NT2/D1 (cell line): ENCODE measurements around the gene COL26A1.
A peak's percentile ranks its signal among the peaks of the same experiment; 100 is the strongest.

Experiments
- DNase-seq: peaks from one replicate; pipeline ENCODE4 v3.0.0-alpha.2; 2011; ENCODE audit warnings: low read depth, low spot score
- H3K27me3 ChIP-seq: 2 replicates; pipeline ENCODE4 v1.6.0; 2011; ENCODE audit warnings: mild to moderate bottlenecking; ENCODE audit not compliant: insufficient read length, insufficient read depth
- H3K36me3 ChIP-seq: 2 replicates; pipeline ENCODE4 v1.6.1; 2011; ENCODE audit warnings: mild to moderate bottlenecking, low read length, mixed read lengths; ENCODE audit not compliant: insufficient read depth, insufficient read length
- H3K4me1 ChIP-seq: 2 replicates; pipeline ENCODE4 v1.5.1; 2011; ENCODE audit not compliant: insufficient read depth, insufficient read length
- H3K4me3 ChIP-seq: 2 replicates; pipeline ENCODE4 v1.5.1; 2011; ENCODE audit warnings: low read depth; ENCODE audit not compliant: insufficient read length
- H3K9ac ChIP-seq: 2 replicates; pipeline ENCODE4 v1.6.0; 2011; ENCODE audit warnings: low read depth; ENCODE audit not compliant: insufficient read length
- H3K9me3 ChIP-seq: 2 replicates; pipeline ENCODE4 v1.5.1; 2011; ENCODE audit warnings: mild to moderate bottlenecking, low read length; ENCODE audit not compliant: insufficient read depth
- SUZ12 ChIP-seq: IDR thresholded peaks from 2 replicates; pipeline ENCODE4 v1.6.1; 2011; ENCODE audit not compliant: insufficient read length, insufficient read depth; ENCODE audit errors: extremely low read depth
- YY1 ChIP-seq: IDR thresholded peaks from 2 replicates; pipeline ENCODE4 v1.6.1; 2011; ENCODE audit not compliant: insufficient read length, insufficient read depth
- ZNF274 ChIP-seq: IDR thresholded peaks from 2 replicates; pipeline ENCODE4 v1.6.1; 2011; ENCODE audit warnings: mild to moderate bottlenecking, low read depth, low read length

COL26A1 gene

DNA sequence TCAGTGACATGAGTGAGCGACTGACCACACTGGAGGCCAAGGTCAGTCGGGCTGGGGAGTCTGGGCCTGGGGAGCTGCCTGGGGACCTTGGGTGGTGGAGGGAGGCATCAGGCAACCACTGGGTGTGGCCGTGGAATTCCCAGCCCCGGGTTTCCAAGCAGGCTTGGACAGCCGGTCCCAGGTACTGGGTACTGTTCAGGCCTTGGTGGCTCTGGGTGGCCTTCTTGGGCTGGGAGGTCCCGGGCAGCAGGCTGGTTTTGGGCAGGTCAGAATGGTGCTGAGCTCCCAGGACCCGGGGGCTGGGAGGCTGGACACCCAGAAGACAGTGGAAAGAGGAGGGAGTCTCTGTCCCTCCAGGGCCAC is 170.4 kb downstream of the COL26A1 start:
- H3K4me1 ChIP-seq: peaks cover 9% of the 10 kb centered on the region
- TF ChIP-seq SUZ12 (no peak), YY1 (no peak), ZNF274 (no peak)
- no peaks in the 10 kb centered on the region for H3K27me3 ChIP-seq
- no peaks in the 10 kb centered on the region for H3K9me3 ChIP-seq
- DNase-seq: no peak
- H3K36me3 ChIP-seq: no peaks in the 10 kb centered on the region
- no peak overlapping the region for H3K9ac ChIP-seq
- no peak overlapping the region for H3K4me3 ChIP-seq

DNA sequence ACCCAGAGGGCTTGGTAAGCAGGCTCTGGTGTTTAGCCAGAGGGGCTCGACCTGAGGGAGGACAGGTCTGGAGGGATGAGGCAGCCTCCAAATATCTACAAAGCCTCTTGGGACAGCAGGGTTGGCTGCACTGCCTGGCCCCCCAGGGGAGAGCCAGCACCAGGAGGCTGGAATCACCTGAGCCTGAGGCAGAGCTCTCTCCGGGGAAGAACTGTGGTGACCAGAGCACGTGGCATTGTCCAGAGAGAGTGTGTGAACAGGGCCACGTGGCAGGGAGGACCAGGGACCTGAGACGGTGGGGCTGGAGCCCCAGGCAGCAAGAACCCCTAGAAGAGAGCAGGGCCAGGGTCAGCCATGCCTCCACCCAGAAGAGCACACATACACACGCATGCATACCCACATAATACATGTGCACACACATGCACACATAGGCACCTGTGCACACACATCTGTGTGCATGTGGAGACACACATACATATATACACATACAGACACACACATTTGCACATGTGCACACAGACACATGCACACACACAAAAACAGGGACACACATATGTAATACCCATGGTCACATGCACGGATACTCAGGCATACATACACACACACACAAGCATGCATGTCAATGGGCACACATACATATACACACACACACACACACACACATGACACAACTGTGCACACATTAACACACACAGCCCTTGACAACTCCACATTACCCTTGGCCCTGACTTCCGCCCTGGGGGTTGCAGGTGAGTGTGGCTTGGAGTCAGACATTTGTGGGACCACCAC is 171.5 kb downstream of the COL26A1 start:
- no peak for DNase-seq
- no peak overlapping the region for H3K9ac ChIP-seq

DNA sequence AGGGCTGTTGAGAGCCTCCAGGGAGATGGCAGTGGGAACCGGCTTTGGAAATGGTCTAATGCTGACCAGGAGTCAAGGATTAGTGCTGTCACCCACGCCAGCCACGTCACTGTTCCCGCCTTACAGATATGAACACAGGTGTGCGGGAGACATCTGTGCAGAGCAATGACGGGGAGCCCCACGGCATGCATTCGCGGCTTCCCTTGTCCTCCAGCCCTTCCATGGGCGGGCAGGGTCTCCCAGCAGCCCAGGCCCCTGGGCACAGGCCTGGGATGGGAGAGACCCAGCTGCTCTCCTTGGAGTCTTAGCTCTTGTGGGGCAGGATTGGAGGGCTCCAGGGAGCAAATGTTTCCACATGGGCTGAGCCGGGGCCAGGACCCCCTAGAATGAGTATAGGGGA is 172.2 kb downstream of the COL26A1 start:
- peak overlapping the region; percentile 21 for H3K9ac ChIP-seq
- no peak overlapping the region for H3K4me3 ChIP-seq
- no peaks in the 10 kb centered on the region for H3K27me3 ChIP-seq
- H3K36me3 ChIP-seq: no peaks in the 10 kb centered on the region
- DNase-seq: no peak
- H3K9me3 ChIP-seq: no peaks in the 10 kb centered on the region
- TF ChIP-seq SUZ12: no peak
- no peak for TF ChIP-seq ZNF274
- no peak for TF ChIP-seq YY1
- peaks cover 9% of the 10 kb centered on the region for H3K4me1 ChIP-seq

More for the DNA sequence above, 171.5 kb downstream of the COL26A1 start:
- no peaks in the 10 kb centered on the region for H3K27me3 ChIP-seq
- H3K4me1 ChIP-seq: peaks cover 9% of the 10 kb centered on the region
- no peaks in the 10 kb centered on the region for H3K36me3 ChIP-seq
- no peak overlapping the region for H3K4me3 ChIP-seq
- no peak for TF ChIP-seq YY1
- no peak for TF ChIP-seq SUZ12
- TF ChIP-seq ZNF274: no peak
- no peaks in the 10 kb centered on the region for H3K9me3 ChIP-seq

DNA sequence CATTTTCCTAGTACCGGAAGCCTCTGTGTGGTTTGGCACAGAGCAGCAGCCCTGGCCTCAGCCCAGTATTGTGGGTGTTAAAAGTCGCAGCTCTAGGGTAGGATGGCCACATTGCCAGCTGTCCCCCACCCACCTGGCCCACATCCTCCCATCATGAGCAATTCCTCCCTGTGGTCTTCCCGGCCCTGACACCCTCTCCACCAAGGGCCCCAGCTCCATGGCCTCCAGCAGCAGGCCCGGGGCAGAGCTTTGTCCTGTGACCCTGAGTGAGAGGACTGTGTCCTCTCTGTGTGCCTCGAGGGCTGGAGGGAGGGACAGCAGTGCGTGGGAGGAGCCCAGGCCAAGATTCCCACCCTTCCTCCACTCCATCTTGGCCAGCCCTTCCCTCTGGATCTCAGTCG is 172.7 kb downstream of the COL26A1 start:
- Histone ChIP-seq H3K9me3 (no peaks in the 10 kb centered on the region), H3K4me1 (peaks cover 9% of the 10 kb centered on the region), H3K27me3 (no peaks in the 10 kb centered on the region), H3K9ac (no peak overlapping the region), H3K36me3 (no peaks in the 10 kb centered on the region), H3K4me3 (no peak overlapping the region)
- no peak for DNase-seq
- TF ChIP-seq ZNF274 (no peak), SUZ12 (no peak), YY1 (no peak)

DNA sequence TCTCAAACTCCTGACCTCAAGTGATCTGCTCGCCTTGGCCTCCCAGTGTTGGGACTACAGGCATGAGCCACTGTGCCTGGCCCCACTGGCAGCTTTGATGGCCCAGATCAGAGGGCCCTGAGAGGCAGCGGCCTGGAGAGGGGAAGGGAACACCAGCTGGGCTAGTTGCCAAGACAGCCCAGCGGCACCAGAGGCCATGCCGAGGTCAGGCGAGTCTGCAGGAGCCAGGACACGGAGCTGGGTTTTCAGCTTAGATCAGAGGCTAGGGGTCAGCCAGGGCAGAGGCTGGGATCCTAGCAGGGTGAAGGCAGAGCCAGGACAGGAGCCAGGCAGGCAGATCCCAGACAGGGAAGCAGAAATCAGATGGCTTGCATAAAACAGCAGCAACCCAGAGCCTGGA is 173.6 kb downstream of the COL26A1 start:
- no peak for TF ChIP-seq YY1
- H3K4me1 ChIP-seq: peaks cover 9% of the 10 kb centered on the region
- peak overlapping the region; percentile 10 for H3K9ac ChIP-seq
- H3K27me3 ChIP-seq: no peaks in the 10 kb centered on the region
- peaks cover 5% of the 10 kb centered on the region for H3K36me3 ChIP-seq
- H3K9me3 ChIP-seq: no peaks in the 10 kb centered on the region
- no peak for DNase-seq
- H3K4me3 ChIP-seq: no peak overlapping the region

DNA sequence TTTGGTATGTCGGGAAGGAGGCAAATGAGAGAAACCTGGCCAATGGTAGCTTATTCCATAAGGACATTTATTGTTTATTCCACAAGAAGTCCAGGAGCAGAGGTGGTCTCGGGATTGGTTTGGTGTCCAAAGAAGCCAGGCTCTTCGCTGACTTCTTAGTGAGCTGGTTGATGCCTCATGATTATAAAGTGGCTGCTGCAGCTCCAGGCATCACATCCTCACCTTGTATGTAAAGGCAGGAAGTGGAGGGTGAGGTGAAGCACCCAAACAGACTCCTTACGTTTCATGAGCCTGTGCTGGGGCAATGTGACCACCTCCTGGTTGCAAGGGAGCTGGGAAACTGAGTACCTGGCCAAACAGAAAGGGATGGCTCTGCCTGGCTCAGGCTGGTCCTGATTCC is 174.0 kb downstream of the COL26A1 start:
- H3K4me3 ChIP-seq: no peak overlapping the region
- H3K27me3 ChIP-seq: no peaks in the 10 kb centered on the region
- H3K4me1 ChIP-seq: peaks cover 9% of the 10 kb centered on the region
- peaks cover 8% of the 10 kb centered on the region for H3K36me3 ChIP-seq
- no peak for DNase-seq
- TF ChIP-seq SUZ12 (no peak), ZNF274 (no peak), YY1 (no peak)
- H3K9me3 ChIP-seq: no peaks in the 10 kb centered on the region
- no peak overlapping the region for H3K9ac ChIP-seq

DNA sequence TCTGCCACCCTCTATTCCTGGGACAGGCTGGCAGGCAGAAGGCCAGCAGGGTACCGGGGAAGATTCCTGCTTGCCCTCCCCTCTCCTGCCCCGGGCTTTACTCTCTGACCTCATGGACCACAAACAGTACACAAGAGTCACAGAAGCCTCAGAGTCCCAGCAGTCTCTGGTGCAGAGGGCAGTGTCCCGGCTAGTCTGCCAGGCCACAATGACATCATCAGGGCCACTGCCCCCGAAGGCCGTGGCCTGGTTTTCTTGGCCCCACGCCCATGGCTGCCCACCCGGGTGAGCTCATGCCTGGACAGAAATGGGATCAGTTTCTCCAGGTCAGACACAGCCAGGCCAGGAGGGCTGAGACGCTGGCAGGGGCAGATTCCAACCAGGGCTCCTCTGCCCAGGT is 174.5 kb downstream of the COL26A1 start:
- Histone ChIP-seq H3K4me1 (peaks cover 9% of the 10 kb centered on the region), H3K36me3 (peaks cover 11% of the 10 kb centered on the region), H3K9me3 (no peaks in the 10 kb centered on the region), H3K9ac (no peak overlapping the region), H3K27me3 (no peaks in the 10 kb centered on the region), H3K4me3 (no peak overlapping the region)
- DNase-seq: no peak
- TF ChIP-seq YY1 (no peak), ZNF274 (no peak), SUZ12 (no peak)
